Hindlimb muscle (tissue), 1 donor: ENCODE results near the gene RILP. TPM values are rescaled to one million over a fixed set of nuclear protein-coding genes. Genes with fewer than 3 reads are reported as not detected.
A peak's percentile ranks its signal among the peaks of the same experiment; 100 is the strongest.

Source experiments
- DNase-seq: peaks from one replicate; pipeline ENCODE4 v3.0.0-alpha.2; 2013
- polyA plus RNA-seq: library from polyadenylated mRNA; unstranded; fragments of 120-200 nt; gene quantifications from one replicate; pipeline ENCODE4 v1.2.1, GENCODE V29; 2013; ENCODE audit not compliant: insufficient read length

Gene RILP
- polyA plus RNA-seq, 1 donor, result 5.4 TPM

DNA sequence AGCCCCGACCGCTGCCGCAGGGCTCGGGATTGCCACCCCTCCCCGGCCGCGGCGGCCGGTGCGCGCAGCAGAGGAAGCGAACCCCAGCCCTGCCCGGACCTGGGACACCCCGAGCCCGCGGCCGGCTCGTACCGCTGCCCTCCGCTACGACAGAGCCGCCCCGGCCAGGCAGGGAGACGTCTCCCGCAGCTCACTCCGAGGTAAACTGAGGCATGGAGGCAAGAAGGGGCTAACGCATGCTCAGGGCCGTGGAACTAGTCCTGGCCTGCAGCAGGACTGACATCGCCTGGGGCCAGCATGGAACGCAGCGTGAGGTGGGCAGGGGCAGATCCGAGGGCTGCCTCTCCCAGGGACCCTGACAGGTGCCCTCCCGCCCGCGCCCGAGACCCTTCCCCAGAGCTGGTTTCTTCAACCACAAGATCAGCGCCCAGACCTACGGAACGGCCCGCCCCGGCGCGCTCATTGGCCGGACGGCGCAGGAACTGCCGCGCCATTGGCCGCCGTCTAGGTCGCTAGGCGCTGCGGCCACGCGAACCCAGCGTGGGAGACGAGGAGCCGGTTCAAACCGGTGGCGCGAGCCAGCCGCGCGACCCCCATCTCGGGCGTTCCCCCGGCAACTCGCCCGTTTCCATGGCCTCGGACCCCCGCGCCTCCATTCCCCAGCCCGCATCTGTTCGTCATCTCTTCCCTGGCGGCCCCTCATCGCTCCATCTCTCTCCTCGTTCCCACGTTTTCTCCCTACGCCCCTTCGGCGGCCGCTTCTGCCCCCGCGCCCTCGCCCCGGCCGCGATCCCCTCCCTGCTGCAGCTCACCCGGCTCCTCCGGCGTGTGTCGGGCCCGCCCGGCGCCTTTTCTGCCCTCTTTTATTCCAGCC, 21.4 kb downstream of the RILP start, which contains the start of gene SLC43A2:
TSS of gene SLC43A2 (minus strand) at position 853 of the 874 bp plus-strand sequence. CDS start 960 bp downstream, outside the sequence.
- peak; percentile 88 for DNase-seq

DNA sequence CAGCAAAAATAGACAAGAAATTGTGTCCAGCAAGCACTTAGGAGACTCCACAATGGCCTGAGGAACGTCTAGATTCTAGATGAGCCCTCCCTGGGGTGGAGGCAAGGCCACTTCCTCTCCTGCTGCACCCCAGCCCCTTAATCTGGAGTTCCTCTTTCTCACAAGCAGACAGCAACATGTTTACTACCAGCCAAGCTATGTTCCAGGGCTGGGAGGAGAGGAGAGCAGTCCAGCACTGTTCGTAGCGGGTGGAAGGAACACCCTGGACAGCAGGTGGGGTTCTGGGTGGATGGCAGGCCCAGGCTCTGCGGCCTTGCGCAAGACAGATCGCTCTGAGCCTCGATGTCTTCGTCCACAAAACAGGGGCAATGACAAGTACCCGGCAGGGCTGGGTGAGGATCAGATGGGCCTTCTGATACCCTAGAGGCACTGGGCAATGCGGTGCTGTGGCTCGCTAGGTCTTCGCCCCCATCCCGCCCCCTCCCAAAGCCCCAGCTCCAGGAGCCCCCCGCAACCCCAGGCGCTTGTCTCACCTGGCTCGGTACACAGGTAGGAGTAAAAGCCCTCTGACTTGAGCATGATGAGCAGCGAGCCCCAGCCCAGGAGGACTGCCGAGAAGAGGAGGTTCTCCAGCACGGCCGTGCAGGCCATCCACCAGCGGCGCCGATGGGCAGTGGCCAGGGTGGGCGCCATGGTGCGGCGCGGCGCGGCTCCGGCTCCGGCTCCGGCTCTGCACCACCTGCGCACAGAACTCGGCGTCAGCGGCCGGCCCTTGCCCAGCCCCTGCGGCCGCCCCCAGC, 22.3 kb downstream of the RILP start:
- DNase-seq, result no peak

DNA sequence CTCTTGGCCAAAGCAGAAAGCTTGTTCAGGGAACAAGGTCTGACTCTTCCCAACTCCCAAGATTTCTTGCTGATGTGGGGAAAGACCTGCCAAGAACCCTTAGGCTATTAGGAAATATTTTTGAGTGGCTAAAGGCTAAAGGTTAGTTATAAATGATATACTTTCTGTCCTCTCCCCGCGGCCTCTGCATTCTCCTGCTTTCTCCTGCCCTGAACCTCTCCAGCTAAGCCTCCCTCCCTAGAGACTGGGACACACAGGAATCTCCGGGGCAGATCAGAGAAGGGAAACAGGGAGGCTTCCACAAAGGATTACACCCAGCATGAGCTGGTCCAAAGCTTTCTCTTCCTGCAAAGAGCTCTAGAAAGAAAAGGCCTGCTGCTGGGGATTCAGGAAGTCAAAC, 23.3 kb downstream of the RILP start:
- DNase-seq, result no peak

DNA sequence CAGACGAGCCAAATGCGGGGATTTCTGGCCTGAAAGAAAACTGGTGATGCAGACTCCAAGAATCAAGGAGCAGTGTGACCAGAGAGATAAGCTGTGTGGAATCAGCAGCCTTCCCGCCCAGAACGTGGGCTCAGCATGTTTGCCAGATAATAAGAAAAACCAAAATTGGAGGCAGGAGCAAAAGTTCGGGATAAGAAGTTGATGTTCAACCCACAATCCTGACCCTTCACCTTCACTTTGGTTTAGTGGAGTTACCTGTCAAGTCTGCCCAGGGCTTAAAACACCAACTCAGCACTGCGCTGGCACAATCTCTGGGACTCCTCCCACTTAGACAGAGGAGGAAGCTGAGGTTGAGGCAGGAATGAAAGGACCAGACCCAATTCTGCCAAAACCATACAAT, 24.1 kb downstream of the RILP start:
- no peak for DNase-seq

DNA sequence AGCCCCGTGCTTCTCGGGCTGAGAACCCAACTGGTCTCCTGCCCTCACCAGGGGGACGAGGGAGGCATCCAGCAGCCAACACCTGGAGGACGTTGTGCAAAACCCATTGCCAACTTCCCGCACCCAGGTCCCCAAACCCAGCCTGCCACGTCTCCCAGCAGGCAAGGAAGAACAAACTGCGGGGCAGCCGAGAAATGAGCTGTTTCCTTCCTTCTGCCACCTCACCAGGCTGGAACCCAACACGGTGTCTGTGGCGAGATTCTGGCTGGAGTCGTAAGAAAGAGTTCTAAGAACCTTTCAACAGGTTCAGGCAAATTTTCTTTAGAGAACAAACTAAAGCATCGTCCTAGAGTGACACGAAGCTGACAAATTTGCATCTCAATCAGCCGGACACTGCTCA, 24.6 kb downstream of the RILP start:
- no peak for DNase-seq

DNA sequence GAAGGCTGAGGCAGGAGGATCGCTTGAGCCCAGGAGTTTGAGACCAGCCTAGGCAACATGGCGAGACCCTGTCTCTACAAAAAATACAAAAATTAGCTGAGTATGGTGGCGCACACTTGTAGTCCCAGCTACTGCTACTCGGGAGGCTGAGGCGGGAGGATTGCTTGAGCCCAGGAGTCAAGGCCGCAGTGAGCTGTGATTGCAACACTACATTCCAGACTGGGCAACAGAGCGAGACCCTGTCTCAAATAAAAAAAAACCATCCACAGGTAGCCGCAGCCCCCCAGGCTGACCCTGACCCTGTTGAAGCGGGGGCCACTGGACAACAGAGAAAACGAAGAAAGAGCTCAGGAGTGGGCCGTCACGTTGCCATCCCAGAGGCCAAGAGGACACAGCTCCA, 25.0 kb downstream of the RILP start:
- DNase-seq, result no peak

DNA sequence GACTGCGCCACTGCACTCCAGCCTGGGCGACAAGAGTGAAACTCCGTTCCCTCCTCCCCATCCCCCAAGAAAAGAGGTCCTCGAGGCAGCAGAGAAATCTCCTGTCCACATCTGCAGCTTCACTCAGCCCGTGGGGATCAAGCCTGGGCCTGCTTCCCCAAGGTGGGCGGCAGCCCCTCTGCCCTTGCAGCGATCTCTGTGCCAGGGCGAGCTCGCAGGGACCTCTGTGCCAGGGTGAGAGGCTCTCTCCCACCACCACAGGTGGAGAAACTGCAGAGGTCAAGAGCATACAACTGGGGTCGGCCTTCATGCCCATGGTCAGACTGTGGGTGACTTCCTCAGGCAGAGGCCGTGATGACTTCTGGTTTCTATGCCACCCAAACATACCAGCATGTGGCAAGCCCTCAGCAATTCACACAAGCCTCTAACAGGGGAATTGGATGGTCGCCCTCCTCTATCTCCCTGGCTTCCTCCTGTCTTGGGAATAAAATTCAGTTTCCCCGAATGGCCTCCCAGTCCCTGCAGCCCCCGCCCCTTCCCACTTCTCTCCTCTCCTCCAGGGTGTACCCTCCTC, 26.5 kb downstream of the RILP start:
- no peak for DNase-seq

DNA sequence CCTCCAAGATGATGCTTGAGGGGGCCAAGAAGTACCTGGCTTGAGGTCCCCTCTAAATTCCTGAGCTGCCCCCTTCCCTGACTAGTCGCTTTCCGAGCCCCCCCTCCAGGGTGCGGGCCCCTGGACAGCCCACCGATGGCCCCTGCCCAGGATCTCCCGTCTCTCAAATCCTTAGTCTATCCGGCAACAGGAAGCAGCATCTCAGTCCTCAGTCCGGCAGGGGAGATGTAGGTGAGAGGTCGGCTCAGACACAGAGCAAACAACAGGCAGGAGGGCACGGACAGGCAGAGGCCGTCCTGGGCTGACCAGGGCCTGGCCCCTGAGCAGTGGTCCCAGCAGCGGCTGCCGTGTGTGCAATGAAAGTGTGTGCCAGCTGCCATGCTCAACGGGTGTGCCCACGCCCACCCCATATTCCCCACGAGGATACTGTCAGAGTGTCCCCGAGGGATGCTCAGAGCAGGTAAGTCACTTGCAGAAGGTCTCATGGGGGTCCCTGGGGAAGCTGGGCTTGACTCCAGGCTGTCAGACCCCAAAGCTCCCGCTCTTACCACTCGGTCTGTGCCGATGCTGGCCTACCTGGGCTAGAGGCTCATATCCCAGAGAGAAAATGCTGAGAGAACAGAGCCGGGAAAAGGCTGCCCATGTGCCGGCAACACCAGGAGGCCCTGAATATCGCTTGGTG, 28.3 kb downstream of the RILP start:
- no peak for DNase-seq

DNA sequence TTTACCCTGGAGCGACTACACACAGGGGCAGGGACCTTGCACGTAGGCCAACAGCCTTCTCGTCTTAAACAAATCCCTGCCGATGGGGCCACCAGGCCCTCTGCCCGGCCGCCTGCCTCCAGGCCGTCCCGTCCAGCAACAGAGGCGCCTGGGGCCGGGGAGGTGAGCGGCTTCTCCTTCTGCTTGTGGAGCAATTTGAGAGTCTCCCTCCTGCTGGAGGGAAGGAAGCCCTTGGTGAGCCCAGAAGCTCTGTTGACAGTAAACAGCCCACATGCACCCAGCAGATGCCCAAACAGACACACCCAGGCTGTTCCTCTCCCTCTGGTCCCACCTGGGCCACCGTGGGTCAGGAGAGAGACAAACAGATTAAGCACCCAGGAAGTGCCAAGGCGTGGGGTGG, 29.2 kb downstream of the RILP start:
- no peak for DNase-seq

DNA sequence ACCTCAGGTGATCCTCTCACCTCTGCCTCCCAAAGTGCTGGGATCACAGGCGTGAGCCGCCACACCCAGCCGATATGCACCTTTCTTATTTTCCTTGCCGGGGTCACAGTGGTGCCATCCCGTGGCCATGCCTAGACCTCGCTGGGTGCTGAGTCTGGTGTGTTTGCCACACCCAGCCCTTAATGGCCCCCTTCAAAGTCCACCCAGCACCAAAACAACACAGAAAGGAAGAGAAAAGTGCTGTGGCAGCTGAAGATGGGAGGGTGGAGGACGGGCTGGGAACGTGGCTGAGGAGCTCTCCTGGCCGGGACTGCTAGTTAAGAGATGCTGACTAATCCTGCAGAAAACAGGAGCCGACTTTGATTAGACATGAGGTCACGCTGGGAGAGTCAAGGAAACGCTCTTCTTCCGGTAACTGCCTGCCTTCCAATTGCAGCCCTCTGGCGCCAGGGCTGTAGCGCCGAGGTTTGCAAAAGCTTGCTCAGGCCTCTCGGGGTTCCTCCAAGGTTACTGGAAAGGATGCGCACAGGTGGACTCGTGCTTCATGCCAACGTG, 32.0 kb downstream of the RILP start:
- DNase-seq, result no peak

DNA sequence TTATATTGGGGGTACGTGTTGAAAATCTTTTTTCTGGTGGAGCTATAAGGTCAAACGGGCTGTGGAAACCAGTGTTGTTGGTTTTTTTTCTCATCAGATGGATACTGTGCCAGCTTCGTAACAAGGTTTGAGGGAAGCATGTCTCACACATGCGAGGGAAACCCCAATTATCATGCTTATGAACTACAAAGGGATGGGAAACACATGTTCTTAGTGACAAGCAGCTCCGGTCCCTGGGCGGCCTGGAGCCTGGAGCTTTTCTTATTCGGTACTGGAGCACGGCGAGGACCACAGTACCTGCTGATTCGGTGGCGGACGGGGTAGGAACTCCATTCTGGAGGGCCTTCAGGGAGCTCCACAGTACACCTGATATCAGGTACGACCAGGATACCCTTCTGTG, 33.6 kb downstream of the RILP start:
- no peak for DNase-seq

DNA sequence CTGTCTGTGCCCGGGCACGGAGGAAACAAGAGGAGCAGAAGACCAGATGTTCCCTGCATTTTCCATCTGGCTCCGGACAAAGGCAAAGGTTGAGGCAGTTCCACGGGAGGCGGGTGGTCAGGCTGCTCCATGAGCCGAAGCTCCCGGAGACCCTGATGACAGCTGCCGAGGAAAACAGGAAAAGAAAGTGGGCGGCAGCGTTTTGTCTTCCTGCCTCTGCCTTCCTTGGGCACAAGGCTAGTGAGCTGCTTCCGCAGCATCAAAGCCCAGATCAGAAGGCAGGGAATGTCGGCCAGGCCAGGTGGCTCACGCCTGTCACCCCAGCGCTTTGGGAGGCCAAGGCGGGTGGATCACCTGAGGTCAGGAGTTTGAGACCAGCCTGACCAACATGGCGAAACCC, 37.3 kb downstream of the RILP start:
- no peak for DNase-seq

DNA sequence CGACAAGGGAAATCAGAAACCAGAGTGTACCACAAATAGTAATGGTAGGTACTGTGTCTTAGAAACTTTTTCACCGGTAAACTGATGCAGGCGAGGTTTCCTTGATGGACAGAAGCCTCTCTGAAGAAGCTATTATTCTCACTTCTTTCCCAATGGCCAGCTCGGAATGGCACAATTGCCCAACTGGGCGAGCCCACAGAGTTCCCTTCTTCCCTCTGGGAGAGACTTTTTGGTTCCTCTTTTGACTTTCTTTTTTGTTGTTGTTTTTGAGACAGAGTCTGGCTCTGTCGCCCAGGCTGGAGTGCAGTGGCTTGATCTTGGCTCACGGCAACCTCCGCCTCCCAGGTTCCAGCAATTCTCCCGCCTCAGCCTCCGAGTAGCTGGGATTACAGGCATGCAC, 38.0 kb downstream of the RILP start:
- no peak for DNase-seq

DNA sequence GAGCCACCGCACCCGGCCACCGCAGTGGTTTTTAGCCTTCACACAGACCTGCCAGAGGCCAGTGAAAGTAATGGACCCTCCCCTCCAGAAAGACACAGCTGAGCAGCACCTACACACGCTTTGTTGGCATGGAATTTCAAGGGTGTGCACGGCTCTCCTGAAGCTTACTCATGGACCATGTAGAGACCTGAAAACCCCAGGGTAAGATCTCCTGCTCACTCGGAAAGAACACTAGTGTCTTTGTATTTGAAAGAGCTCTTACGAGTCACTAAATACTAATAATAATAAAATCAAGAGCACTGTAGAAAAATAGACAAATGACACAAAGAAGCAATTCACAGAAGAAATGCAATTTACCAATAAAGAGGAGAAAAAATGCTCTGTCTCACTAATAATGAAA, 41.0 kb downstream of the RILP start:
- no peak for DNase-seq

DNA sequence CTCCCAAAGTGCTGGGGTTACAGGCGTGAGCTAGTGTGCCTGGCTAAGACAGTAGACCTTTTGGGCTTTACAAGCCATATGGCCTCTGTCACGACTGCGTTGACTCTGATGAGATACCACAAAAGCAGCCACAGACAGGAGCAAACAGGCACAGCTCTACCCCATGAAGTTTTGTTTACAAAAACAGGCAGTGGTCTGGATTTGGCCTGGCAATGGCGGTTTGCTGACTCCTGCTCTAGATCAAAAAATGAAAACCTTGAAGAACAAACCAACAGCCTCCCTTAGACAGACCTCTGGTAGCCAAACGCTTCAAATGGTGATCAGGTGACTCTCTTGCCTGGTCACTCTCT, 41.7 kb downstream of the RILP start:
- no peak for DNase-seq

DNA sequence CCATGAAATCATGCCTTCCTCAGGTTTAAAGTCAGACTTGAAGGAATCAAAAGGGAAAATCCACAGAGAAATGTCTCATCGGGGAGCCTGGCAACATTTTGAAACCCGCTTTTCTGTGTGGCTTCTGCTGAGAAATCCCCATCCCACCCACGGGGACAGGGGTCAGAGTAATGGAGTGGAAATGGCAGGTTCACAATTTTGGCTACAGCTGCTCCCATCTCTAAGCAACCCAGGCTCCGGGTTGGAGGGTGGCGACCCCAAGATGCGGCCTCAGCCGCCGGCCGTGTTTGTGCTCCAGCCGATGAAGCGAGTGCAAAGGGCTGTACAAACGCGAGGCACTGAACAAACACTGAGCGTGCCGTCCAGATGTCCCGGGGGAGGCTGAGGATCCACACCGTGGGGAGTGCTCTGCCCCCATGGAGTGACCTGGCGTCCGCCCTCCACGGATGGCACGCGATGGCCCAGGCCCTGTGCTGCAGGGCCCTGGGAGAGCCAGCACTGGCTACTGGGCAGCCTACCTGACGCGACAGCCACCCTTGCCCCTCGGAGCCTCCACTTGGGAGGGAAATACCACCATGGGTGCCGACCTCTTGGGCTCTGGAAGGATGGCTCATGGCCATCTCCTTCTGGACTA, 43.2 kb downstream of the RILP start:
- DNase-seq, result no peak

DNA sequence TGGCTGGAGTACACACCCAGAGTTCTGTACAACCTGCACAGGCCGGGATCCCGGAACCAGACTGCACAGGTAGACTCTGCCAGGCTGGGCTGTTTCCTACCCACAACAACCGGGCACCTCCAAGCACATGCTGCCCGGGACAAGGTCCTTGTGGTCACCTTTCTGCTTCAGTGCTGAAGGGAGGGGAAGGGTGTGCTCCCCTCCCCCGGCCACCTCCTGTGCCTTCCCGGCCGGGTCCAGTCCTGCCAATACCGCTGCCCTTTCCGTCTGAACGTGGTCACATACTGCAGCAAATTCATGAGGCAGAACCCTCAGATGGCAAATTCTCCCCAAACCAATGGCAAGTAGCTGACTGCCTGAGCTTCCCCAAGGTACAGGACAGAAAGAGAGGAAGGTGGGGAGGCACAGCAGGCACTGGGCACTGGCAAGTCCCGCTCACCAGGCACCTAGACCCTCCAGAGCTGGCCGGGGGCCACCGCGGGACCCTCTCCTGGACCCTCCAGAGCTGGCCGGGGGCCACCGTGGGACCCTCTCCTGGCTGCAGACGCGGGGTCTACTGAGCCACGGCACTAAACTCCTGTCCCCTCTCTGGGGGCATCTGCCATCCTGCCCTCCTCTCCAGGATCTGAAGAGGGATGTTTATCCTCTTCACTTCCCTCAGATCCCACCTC, 43.9 kb downstream of the RILP start:
- DNase-seq, result no peak

DNA sequence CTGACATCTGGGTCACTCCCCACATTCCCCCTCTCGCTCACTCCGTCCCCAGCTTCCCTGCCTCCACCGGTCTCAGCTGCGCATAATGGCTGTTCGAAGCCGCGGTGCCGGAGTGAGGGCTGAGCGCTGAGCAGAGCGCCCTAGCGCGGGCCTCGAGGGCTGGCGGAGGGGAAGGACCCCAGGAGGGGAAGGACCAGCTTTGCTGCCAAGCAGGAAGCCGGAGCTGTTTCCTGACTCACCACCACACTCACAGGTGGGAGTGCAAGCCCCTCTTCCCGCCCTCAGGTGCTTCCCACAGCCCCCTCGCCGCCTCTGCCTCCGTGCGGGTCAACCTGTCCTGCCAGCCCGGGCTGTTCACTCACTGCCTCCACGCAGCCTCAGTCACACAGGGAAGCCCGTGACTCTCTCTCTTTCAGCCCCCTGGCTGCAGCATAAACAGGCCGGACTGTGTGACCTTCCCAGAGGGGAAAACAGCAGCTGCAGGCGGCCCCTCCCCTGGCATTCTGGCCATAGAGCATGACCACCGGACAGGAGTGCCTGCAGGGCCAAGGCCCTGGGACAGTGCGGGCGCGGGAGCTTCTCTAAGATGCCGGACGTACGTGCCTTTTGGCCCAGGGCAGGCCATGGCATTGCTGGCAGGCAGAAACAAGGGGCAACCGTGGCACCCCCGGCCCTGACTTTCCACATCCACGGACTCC, 44.7 kb downstream of the RILP start:
- DNase-seq, result no peak

DNA sequence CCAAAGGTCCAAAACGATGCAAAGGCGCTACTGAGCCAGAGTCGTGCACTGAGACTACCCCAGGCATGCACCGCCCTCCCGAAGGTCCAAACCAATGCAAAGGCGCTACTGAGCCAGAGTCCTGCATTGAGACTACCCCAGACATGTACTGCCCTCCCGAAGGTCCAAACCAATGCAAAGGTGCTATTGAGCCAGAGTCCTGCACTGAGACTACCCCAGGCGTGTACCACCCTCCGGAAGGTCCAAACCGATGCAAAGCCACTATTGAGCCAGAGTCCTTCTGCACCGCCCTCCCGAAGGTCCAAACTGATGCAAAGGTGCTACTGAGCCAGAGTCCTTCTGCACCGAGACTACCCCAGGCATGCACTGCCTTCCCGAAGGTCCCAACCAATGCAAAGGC, 48.1 kb downstream of the RILP start:
- no peak for DNase-seq

DNA sequence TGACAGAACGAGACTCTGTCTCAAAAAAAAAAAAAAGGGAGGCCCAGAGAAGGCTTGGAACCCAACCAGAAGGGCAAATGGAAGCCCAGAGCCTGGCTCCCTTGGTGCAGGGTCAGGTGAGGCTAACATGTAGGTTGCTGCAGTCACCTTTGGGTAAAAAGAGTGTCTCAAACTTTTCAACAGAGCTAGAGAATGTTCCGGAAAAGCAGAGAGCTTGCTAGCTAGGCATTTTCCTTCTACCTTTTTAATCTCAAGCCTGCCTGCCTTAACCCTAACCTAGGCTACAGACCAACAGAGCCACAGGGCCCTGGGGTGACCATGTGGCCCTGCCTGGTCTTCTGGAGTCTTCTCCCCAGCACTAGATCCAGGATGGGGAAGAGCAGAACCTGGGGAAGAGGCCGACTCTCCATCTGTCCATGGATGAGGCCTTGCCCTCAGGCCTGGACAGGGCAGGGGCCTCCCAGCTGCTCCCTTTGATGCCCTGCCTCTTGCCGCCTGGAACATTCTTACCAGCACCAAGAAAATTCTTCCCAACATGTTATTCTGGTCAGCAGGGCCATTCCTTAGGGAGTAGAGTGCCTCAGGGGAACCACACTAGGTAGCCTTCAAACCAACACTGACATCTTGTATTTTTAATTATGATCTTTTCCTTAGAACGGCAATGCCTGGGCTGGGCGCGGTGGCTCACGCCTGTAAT, 51.1 kb downstream of the RILP start:
- DNase-seq, result no peak
